Right renal cortex interstitium (tissue), 3 donors: ENCODE results near the gene GAL3ST1. TPM values are rescaled to one million over a fixed set of nuclear protein-coding genes. Genes with fewer than 3 reads are reported as not detected.
"Not testable (repeated sequence)": the region's sequence is repeated elsewhere in the genome, so short reads cannot be mapped to it uniquely, and the experiment has no call there.

Source experiments
- DNase-seq, 3 donors: peaks; one replicate each; pipeline ENCODE4 v3.0.0-alpha.2; 2013; ENCODE audit warnings: low read depth in 3 of 3, low spot score in 2 of 3
- polyA plus RNA-seq, 3 donors: library from polyadenylated mRNA; unstranded; fragments of 120-200 nt; gene quantifications; one replicate each; pipeline ENCODE4 v1.2.1, GENCODE V29; 2013; ENCODE audit not compliant: insufficient read length in 3 of 3

The GAL3ST1 gene
- 10 to 100 TPM; 18.6 to 27.1 (median 19.4) TPM for polyA plus RNA-seq

- DNase-seq: no peak
Observed at GRCh38 chr22:30574095-30574981, at the start of gene GAL3ST1. Gene GAL3ST1, minus strand, starts transcription at chr22:30574665. Its CDS starts 17,273 bp downstream, at chr22:30557392.

- DNase-seq: not testable (repeated sequence)
Observed at GRCh38 chr22:30619909-30620308, 45.4 kb upstream of the GAL3ST1 start.

- no peak for DNase-seq
Observed at GRCh38 chr22:30617819-30618218, 43.4 kb upstream of the GAL3ST1 start.

- no peak for DNase-seq
Observed at GRCh38 chr22:30615543-30615954, 41.1 kb upstream of the GAL3ST1 start.

- no peak for DNase-seq
Observed at GRCh38 chr22:30614879-30615278, 40.4 kb upstream of the GAL3ST1 start.

GRCh38 chr22:30614268-30614667 is 39.8 kb upstream of the GAL3ST1 start:
- no peak for DNase-seq

- no peak for DNase-seq
Observed at GRCh38 chr22:30612789-30613188, 38.3 kb upstream of the GAL3ST1 start.

- no peak for DNase-seq
Observed at GRCh38 chr22:30611197-30611596, 36.7 kb upstream of the GAL3ST1 start.

- no peak for DNase-seq
Observed at GRCh38 chr22:30610299-30610698, 35.8 kb upstream of the GAL3ST1 start.

- DNase-seq: no peak
Observed at GRCh38 chr22:30609260-30610185, 35.1 kb upstream of the GAL3ST1 start.

GRCh38 chr22:30607939-30608338 is 33.5 kb upstream of the GAL3ST1 start:
- DNase-seq: no peak

GRCh38 chr22:30607300-30607930 is 33.0 kb upstream of the GAL3ST1 start:
- DNase-seq: no peak

- DNase-seq: peak; percentile 54 to 68 (median 65)
Observed at GRCh38 chr22:30606455-30607299, 32.2 kb upstream of the GAL3ST1 start, which contains the start of gene TCN2. Gene TCN2, plus strand, starts transcription at chr22:30607174. Its CDS starts 158 bp downstream, at chr22:30607332.

GRCh38 chr22:30605449-30606110 is 31.1 kb upstream of the GAL3ST1 start:
- DNase-seq: no peak

GRCh38 chr22:30604723-30605122 is 30.3 kb upstream of the GAL3ST1 start:
- DNase-seq: no peak

GRCh38 chr22:30603801-30604200 is 29.3 kb upstream of the GAL3ST1 start:
- no peak for DNase-seq

GRCh38 chr22:30602049-30602448 is 27.6 kb upstream of the GAL3ST1 start:
- no peak for DNase-seq

- DNase-seq: no peak
Observed at GRCh38 chr22:30601464-30601863, 27.0 kb upstream of the GAL3ST1 start.

- no peak for DNase-seq
Observed at GRCh38 chr22:30600921-30601320, 26.5 kb upstream of the GAL3ST1 start.
